HEK293 (cell line): ENCODE measurements around the gene GMEB2.

Source experiments
- HIC1 ChIP-seq: fragments of 450-650 bp; formaldehyde crosslinking; IDR thresholded peaks from 2 replicates; pipeline ENCODE4 v1.5.1; 2016; ENCODE audit warnings: missing biosample characterization, missing genetic modification characterization
- PRDM1 ChIP-seq: fragments of 450-650 bp; formaldehyde crosslinking; IDR thresholded peaks from 2 replicates; pipeline ENCODE4; 2016; ENCODE audit warnings: missing biosample characterization, missing genetic modification characterization
- PRDM4 ChIP-seq: fragments of 450-650 bp; formaldehyde crosslinking; IDR thresholded peaks from 2 replicates; pipeline ENCODE4 v1.5.1; 2017; ENCODE audit warnings: missing biosample characterization, missing genetic modification characterization
- ZNF10 ChIP-seq: fragments of 450-650 bp; formaldehyde crosslinking; IDR thresholded peaks from 2 replicates; pipeline ENCODE4 v1.5.1; 2017; ENCODE audit warnings: missing biosample characterization, missing genetic modification characterization
- ZNF138 ChIP-seq: fragments of 450-650 bp; formaldehyde crosslinking; IDR thresholded peaks from 2 replicates; pipeline ENCODE4 v1.5.1; 2016; ENCODE audit warnings: missing biosample characterization, missing genetic modification characterization, borderline replicate concordance
- ZNF19 ChIP-seq: fragments of 450-650 bp; formaldehyde crosslinking; IDR thresholded peaks from 2 replicates; pipeline ENCODE4; 2016; ENCODE audit warnings: missing biosample characterization, missing genetic modification characterization, low read depth
- ZNF211 ChIP-seq: fragments of 450-650 bp; formaldehyde crosslinking; IDR thresholded peaks from 2 replicates; pipeline ENCODE4 v1.5.1; 2016; ENCODE audit warnings: low read depth, missing biosample characterization, missing genetic modification characterization
- ZNF341 ChIP-seq: fragments of 450-650 bp; formaldehyde crosslinking; IDR thresholded peaks from 2 replicates; pipeline ENCODE4; 2016; ENCODE audit warnings: low read depth, missing biosample characterization, missing genetic modification characterization
- ZNF391 ChIP-seq: fragments of 450-650 bp; formaldehyde crosslinking; IDR thresholded peaks from 2 replicates; pipeline ENCODE4 v1.5.1; 2016; ENCODE audit warnings: low read depth, missing biosample characterization, missing genetic modification characterization, borderline replicate concordance
- ZNF571 ChIP-seq: fragments of 450-650 bp; formaldehyde crosslinking; IDR thresholded peaks from 2 replicates; pipeline ENCODE4 v1.5.0; 2017; ENCODE audit warnings: missing biosample characterization, missing genetic modification characterization
- ZNF654 ChIP-seq: fragments of 450-650 bp; formaldehyde crosslinking; IDR thresholded peaks from 2 replicates; pipeline ENCODE4 v1.5.1; 2016; ENCODE audit warnings: low read depth, missing biosample characterization, missing genetic modification characterization
- ZNF76 ChIP-seq: fragments of 450-650 bp; formaldehyde crosslinking; IDR thresholded peaks from 2 replicates; pipeline ENCODE4; 2016; ENCODE audit warnings: low read depth, missing biosample characterization, missing genetic modification characterization, borderline replicate concordance
- ZNF768 ChIP-seq: fragments of 450-650 bp; formaldehyde crosslinking; IDR thresholded peaks from 2 replicates; pipeline ENCODE4 v1.5.1; 2018; ENCODE audit warnings: missing biosample characterization, mild to moderate bottlenecking, missing genetic modification characterization
- ZSCAN30 ChIP-seq: fragments of 450-650 bp; IDR thresholded peaks from 2 replicates; pipeline ENCODE4 v1.5.1; 2018; ENCODE audit warnings: missing biosample characterization, mild to moderate bottlenecking, missing genetic modification characterization, moderate library complexity
- TF ChIP-seq, protein P1 (sequence below): fragments of 450-650 bp; formaldehyde crosslinking; IDR thresholded peaks from 2 replicates; pipeline ENCODE4 v1.5.1; 2016; ENCODE audit warnings: missing biosample characterization, missing genetic modification characterization
- TF ChIP-seq, protein P2 (sequence below): fragments of 450-650 bp; formaldehyde crosslinking; IDR thresholded peaks from 2 replicates; pipeline ENCODE4 v1.5.1; 2016; ENCODE audit warnings: missing biosample characterization, missing genetic modification characterization

Gene GMEB2

GRCh38 chr20:63653974-63654668 lies 27.2 kb upstream of the GMEB2 start (continued):
- no peak for TF ChIP-seq ZNF19 (tag by site-specific recombination)
- 0 out of 2 replicates have a peak, but pooled peaks have one; percentile 34 for TF ChIP-seq PRDM1 (tag by site-specific recombination)
- TF ChIP-seq ZNF341 (tag by site-specific recombination) = no peak
- TF ChIP-seq ZNF391 (tag by site-specific recombination) = no peak
- no peak for TF ChIP-seq ZNF10 (tag by site-specific recombination)
- TF ChIP-seq ZNF211 (tag by site-specific recombination) = no peak
- TF ChIP-seq ZSCAN30 = no peak
- TF ChIP-seq, protein P1, sequence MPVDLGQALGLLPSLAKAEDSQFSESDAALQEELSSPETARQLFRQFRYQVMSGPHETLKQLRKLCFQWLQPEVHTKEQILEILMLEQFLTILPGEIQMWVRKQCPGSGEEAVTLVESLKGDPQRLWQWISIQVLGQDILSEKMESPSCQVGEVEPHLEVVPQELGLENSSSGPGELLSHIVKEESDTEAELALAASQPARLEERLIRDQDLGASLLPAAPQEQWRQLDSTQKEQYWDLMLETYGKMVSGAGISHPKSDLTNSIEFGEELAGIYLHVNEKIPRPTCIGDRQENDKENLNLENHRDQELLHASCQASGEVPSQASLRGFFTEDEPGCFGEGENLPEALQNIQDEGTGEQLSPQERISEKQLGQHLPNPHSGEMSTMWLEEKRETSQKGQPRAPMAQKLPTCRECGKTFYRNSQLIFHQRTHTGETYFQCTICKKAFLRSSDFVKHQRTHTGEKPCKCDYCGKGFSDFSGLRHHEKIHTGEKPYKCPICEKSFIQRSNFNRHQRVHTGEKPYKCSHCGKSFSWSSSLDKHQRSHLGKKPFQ (tag by site-specific recombination) = no peak
- TF ChIP-seq ZNF76 (tag by site-specific recombination) = no peak
- no peak for TF ChIP-seq PRDM4
- TF ChIP-seq, protein P2, sequence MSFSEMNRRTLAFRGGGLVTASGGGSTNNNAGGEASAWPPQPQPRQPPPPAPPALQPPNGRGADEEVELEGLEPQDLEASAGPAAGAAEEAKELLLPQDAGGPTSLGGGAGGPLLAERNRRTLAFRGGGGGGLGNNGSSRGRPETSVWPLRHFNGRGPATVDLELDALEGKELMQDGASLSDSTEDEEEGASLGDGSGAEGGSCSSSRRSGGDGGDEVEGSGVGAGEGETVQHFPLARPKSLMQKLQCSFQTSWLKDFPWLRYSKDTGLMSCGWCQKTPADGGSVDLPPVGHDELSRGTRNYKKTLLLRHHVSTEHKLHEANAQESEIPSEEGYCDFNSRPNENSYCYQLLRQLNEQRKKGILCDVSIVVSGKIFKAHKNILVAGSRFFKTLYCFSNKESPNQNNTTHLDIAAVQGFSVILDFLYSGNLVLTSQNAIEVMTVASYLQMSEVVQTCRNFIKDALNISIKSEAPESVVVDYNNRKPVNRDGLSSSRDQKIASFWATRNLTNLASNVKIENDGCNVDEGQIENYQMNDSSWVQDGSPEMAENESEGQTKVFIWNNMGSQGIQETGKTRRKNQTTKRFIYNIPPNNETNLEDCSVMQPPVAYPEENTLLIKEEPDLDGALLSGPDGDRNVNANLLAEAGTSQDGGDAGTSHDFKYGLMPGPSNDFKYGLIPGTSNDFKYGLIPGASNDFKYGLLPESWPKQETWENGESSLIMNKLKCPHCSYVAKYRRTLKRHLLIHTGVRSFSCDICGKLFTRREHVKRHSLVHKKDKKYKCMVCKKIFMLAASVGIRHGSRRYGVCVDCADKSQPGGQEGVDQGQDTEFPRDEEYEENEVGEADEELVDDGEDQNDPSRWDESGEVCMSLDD = 0 out of 2 replicates have a peak, but pooled peaks have one; percentile 9
- TF ChIP-seq ZNF571 (tag by site-specific recombination) = no peak
- no peak for TF ChIP-seq ZNF138 (tag by site-specific recombination)
- TF ChIP-seq ZNF768 (tag by site-specific recombination) = no peak
- TF ChIP-seq HIC1 (tag by site-specific recombination) = 0 out of 2 replicates have a peak, but pooled peaks have one; percentile 75
- TF ChIP-seq ZNF654 (tag by site-specific recombination) = no peak
